Smooth muscle cell (in vitro differentiated cells): ENCODE results near the gene KRT6C. TPM values are rescaled to one million over a fixed set of nuclear protein-coding genes. Genes with fewer than 3 reads are reported as not detected.

Experiments used
- DNase-seq: peaks from one replicate; lab custom pipeline; 2025; ENCODE audit not compliant: unreplicated experiment; lab: John Stamatoyannopoulos, UW
- H2AFZ ChIP-seq: fragments of 200-600 bp; sonication (generic); 2 replicates; pipeline ENCODE4 v1.6.0; 2016; ENCODE audit warnings: antibody characterized with exemption, low read depth, mild to moderate bottlenecking
- H3F3A ChIP-seq: fragments of 200-600 bp; sonication (generic); 2 replicates; pipeline ENCODE4 v1.6.0; 2017; ENCODE audit warnings: antibody characterized with exemption, low read depth
- H3K27ac ChIP-seq: fragments of 200-600 bp; sonication (generic); 2 replicates; pipeline ENCODE4 v1.5.1; 2016; ENCODE audit warnings: low read depth, mild to moderate bottlenecking
- H3K27me3 ChIP-seq: fragments of 200-600 bp; sonication (generic); 2 replicates; pipeline ENCODE4 v1.6.1; 2016; ENCODE audit warnings: low read depth, mild to moderate bottlenecking
- H3K36me3 ChIP-seq: fragments of 200-600 bp; sonication (generic); 2 replicates; pipeline ENCODE4 v1.5.1; 2016; ENCODE audit warnings: low read depth
- H3K4me1 ChIP-seq: fragments of 200-600 bp; sonication (generic); 2 replicates; pipeline ENCODE4 v1.5.1; 2016; ENCODE audit warnings: low read depth
- H3K4me2 ChIP-seq: fragments of 200-600 bp; sonication (generic); 2 replicates; pipeline ENCODE4 v1.6.0; 2016; ENCODE audit warnings: mild to moderate bottlenecking
- H3K4me3 ChIP-seq: fragments of 200-600 bp; sonication (generic); 2 replicates; pipeline ENCODE4 v1.5.1; 2016; ENCODE audit warnings: mild to moderate bottlenecking
- H3K79me2 ChIP-seq: fragments of 200-600 bp; sonication (generic); 2 replicates; pipeline ENCODE4 v1.6.0; 2016; ENCODE audit warnings: low read depth, mild to moderate bottlenecking
- H3K9ac ChIP-seq: fragments of 200-600 bp; sonication (generic); 2 replicates; pipeline ENCODE4 v1.6.0; 2016; ENCODE audit warnings: low read depth
- H3K9me3 ChIP-seq: fragments of 200-600 bp; sonication (generic); replicated peaks from 2 replicates; pipeline ENCODE4 v1.5.1; 2016; ENCODE audit warnings: low read depth
- H4K20me1 ChIP-seq: fragments of 200-600 bp; sonication (generic); 2 replicates; pipeline ENCODE4 v1.6.0; 2016; ENCODE audit warnings: low read depth
- WGBS: methylation state at CpG from one replicate; pipeline ENCODE4 v1.1.7; 2016; ENCODE audit warnings: low lambda C conversion rate; 5-methylcytosine and 5-hydroxymethylcytosine counted together
- polyA plus RNA-seq: library from polyadenylated mRNA; unstranded; fragments of >200 nt; fragmentation: Nextera tagmentation; extraction: Ambion mirVana; gene quantifications from 2 replicates; pipeline ENCODE4 v1.2.1, GENCODE V29; 2016
- total RNA-seq: library from RNA; depleted of rRNA; stranded (reverse); fragments of >200 nt; gene quantifications from 2 replicates; pipeline ENCODE4 v1.2.3, GENCODE V29; 2014
- TF ChIP-seq, protein P1 (sequence below): fragments of 200-600 bp; sonication (generic); IDR thresholded peaks from 2 replicates; pipeline ENCODE4 v1.5.1; 2017; ENCODE audit warnings: borderline replicate concordance, mild to moderate bottlenecking, antibody characterized with exemption; ENCODE audit not compliant: insufficient read depth, poor library complexity, severe bottlenecking

The KRT6C gene
- total and polyA plus RNA-seq, 2 experiments from 2014 or later: 22.0 to 32.6 TPM

DNA sequence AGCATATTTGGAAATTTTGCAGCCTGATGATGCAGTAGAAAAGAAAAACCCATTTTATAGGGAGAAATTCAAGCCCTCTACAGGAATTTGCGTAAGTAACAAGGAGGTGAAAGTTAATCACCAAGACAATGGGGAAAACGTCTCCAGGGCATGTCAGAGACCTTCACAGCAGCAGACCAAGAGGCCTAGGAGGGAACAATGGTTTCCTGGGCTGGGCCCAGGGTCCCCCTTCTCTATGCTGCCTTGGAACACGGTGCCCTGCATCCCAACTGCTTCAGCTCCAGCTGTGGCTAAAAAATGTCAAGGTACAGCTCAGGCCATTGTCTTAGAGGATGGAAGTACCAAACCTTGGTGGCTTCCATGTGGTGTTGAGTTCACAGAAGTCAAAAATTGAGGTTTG, 6.5 kb upstream of the KRT6C start:
- DNase-seq: no peak
- TF ChIP-seq, protein P1, sequence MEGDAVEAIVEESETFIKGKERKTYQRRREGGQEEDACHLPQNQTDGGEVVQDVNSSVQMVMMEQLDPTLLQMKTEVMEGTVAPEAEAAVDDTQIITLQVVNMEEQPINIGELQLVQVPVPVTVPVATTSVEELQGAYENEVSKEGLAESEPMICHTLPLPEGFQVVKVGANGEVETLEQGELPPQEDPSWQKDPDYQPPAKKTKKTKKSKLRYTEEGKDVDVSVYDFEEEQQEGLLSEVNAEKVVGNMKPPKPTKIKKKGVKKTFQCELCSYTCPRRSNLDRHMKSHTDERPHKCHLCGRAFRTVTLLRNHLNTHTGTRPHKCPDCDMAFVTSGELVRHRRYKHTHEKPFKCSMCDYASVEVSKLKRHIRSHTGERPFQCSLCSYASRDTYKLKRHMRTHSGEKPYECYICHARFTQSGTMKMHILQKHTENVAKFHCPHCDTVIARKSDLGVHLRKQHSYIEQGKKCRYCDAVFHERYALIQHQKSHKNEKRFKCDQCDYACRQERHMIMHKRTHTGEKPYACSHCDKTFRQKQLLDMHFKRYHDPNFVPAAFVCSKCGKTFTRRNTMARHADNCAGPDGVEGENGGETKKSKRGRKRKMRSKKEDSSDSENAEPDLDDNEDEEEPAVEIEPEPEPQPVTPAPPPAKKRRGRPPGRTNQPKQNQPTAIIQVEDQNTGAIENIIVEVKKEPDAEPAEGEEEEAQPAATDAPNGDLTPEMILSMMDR: no peak
- H4K20me1 ChIP-seq: no peaks in the 10 kb centered on the region
- no peaks in the 10 kb centered on the region for H3K4me1 ChIP-seq
- H3K9ac ChIP-seq: no peak overlapping the region
- H3F3A ChIP-seq: no peaks in the 10 kb centered on the region
- H3K9me3 ChIP-seq: no peaks in the 10 kb centered on the region
- no peak overlapping the region for H2AFZ ChIP-seq
- no peak overlapping the region for H3K27ac ChIP-seq
- no peak overlapping the region for H3K4me2 ChIP-seq
- WGBS: 57% methylated on average over 3 of the region's 3 CpGs
- H3K27me3 ChIP-seq: peaks cover 5% of the 10 kb centered on the region
- H3K79me2 ChIP-seq: no peaks in the 10 kb centered on the region
- H3K4me3 ChIP-seq: no peak overlapping the region
- no peaks in the 10 kb centered on the region for H3K36me3 ChIP-seq

DNA sequence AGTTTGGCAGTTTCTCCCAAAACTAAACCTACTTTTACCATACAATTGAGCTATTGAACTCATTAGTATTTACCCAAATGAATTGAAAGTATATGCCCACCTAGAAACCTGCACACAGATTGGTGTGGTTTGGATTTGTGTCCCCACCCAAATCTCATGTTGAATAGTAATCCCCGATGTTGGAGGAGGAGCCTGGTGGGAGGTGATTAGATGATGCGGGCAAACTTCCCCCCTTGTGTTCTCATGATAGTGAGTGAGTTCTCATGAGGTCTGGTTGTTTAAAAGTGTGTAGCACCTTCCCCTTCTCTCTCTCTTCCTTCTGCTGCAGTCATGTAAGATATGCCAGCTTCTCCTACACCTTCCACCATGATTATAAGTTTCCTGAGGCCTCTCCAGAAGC, 4.0 kb upstream of the KRT6C start:
- no peaks in the 10 kb centered on the region for H3F3A ChIP-seq
- no peaks in the 10 kb centered on the region for H4K20me1 ChIP-seq
- TF ChIP-seq, protein P1: no peak
- H3K4me1 ChIP-seq: no peaks in the 10 kb centered on the region
- no peaks in the 10 kb centered on the region for H3K9me3 ChIP-seq
- no peak overlapping the region for H3K4me2 ChIP-seq
- H3K79me2 ChIP-seq: no peaks in the 10 kb centered on the region
- no peak for DNase-seq
- H3K27me3 ChIP-seq: no peaks in the 10 kb centered on the region
- no peak overlapping the region for H3K27ac ChIP-seq
- H2AFZ ChIP-seq: no peak overlapping the region
- WGBS: 95% methylated on average over 2 of the region's 2 CpGs
- H3K4me3 ChIP-seq: no peak overlapping the region
- H3K36me3 ChIP-seq: no peaks in the 10 kb centered on the region
- H3K9ac ChIP-seq: no peak overlapping the region

DNA sequence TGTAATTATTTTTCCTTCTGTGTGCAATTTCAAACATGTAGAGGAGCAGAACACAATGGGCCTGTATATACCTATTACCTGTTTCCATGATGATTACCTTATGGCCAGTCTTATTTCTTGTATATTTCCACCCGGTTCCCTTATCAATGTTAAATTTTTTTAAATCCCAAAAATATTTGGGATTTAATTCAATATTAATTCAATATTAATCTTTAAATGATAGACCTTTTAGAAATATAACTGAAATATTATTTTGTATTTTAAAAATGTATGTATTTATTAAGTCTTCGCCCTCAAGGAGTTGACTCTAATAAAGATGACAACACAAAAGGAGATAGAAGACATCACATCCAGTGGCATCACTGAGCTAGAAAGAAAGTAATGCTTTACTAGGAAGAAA, 607 bp upstream of the KRT6C start:
- TF ChIP-seq, protein P1: no peak
- Histone ChIP-seq H3K9ac (no peak overlapping the region), H3F3A (no peaks in the 10 kb centered on the region), H3K79me2 (no peaks in the 10 kb centered on the region), H3K36me3 (no peaks in the 10 kb centered on the region), H3K9me3 (no peaks in the 10 kb centered on the region), H3K27me3 (peaks cover 6% of the 10 kb centered on the region), H3K4me3 (no peak overlapping the region), H3K4me1 (no peaks in the 10 kb centered on the region), H2AFZ (no peak overlapping the region), H3K27ac (no peak overlapping the region), H3K4me2 (no peak overlapping the region), H4K20me1 (no peaks in the 10 kb centered on the region)
- DNase-seq: no peak
- WGBS: 90% methylated on average over 2 of the region's 2 CpGs

DNA sequence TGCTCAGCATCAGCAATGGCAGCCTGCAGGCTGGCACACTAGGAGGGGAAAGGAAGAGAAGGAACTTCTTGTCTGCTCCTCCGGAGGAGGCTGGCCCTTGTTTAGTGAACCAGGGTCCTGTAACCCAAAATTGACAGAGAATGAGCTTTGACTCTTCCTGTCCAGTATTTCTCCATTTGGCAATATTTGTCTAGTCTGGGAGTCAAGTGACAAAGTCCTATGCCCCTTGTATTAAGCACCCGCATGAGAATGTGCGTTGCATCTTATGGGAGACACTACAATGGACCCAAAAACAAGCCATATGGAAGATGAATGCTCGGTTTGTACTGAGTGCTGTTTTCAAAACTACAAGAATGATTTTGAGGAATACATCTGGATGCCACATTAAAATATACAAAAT, 3.8 kb downstream of the KRT6C start:
- peaks cover 6% of the 10 kb centered on the region for H3K27me3 ChIP-seq
- H3K27ac ChIP-seq: no peak overlapping the region
- TF ChIP-seq, protein P1: no peak

More for the DNA sequence above, 3.8 kb downstream of the KRT6C start:
- H3K9ac ChIP-seq: no peak overlapping the region
- H3K4me3 ChIP-seq: no peak overlapping the region
- no peak overlapping the region for H3K4me2 ChIP-seq
- WGBS: 98% methylated on average over 4 of the region's 4 CpGs
- H3K4me1 ChIP-seq: no peaks in the 10 kb centered on the region
- no peaks in the 10 kb centered on the region for H3K9me3 ChIP-seq
- no peaks in the 10 kb centered on the region for H3K36me3 ChIP-seq
- no peak overlapping the region for H2AFZ ChIP-seq
- H3F3A ChIP-seq: no peaks in the 10 kb centered on the region
- no peaks in the 10 kb centered on the region for H4K20me1 ChIP-seq
- H3K79me2 ChIP-seq: no peaks in the 10 kb centered on the region
- no peak for DNase-seq
